Measurements from ENCODE around the gene PLD5.
"Not testable (repeated sequence)": the region's sequence is repeated elsewhere in the genome, so short reads cannot be mapped to it uniquely, and the experiment has no call there.

PLD5 gene

DNA sequence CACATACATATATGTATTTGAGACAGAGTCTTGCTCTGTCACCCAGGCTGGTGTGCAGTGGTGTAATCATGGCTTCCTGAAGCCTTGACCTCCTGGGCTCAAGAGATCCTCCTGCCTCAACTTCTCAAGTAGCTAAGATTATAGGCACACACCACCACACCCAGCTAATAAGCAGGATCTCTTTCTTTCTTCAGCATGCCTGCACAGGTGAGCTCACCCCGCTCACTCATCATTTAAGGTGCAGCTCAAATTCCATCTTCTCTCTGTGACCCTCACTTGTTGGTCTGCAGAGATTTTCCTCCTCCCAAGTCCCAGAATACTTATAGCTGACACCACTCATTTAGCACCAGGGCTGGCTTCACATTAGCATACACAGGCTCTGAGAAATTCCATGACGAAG, 316.5 kb downstream of the PLD5 start:
- no peak for DNase-seq

DNA sequence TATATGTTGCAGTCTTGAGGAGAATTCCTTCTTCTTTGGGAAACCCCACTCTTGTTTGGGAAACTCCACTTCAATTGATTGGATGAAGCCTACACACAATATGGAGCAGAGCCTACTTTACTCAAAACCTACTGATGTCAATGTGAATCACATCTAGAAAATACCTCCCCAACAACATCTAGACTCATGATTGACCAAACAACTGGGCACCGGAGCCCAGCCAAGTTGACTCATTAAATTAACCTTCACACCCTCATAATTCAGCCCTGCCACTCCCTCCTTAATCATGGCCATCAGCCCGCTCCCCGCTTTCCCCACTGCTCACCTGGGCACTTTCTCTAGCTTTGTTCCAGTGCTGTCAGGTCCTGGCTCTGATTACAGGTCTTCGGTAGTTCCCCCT, 317.5 kb downstream of the PLD5 start:
- no peak for DNase-seq

DNA sequence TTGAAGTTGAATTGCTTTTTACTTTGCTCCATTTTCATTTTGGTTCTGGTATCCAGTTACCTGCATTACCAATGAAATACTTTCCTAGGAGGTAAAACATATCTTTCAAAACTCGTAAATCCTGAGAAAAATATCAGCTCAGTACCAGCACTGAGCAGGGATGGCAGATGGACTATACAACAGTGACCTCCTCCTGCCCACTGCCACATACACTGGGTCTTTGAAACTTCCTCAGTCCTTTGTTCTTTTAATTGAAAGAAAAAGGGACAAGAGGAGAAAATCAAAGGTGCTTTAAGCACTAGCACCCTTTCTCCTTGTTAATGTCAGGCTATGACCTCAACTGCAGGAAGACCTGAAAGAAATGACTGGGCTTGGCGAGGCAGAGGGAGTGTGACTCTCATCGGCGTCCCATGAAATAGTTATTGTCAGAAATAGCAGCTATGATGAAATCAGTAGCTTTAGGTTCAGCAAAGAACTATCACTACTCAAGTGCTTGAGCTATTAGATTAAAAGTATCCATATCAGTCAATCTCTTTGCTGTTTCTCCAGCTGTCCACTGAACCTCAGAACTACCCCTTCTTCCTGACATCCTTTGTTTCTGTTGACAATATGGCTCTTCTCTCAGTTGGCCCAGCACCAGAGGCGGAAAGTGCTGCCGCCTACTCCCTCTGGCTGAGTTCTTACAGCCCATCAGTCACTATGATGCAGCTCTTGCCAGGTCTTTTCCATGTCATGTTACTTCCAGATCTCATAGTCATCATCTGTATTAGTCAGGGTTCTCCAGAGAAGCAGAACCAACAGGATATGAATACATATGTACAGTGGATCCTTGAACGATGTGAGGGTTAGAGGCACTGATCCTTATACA, 318.6 kb downstream of the PLD5 start:
- no peak for DNase-seq

DNA sequence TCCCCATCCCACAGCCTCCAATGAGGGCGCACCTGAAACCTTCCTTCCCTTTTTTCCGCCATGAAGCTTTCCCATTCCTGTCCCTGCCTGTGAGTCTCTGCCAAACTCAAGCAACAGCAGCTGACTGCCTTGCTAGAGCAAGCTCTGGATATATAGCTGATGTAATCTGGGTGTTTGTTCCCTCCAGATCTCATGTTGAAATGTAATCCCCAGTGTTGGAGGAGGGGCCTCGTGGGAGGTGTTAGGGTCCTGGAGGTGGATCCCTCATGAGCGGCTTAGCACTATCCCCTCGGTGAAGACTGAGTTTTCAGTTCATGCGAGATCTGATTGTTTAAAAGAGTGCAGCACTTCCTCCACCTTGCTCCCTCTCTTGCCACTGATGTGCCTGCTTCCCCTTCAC, 321.2 kb downstream of the PLD5 start:
- no peak for DNase-seq

DNA sequence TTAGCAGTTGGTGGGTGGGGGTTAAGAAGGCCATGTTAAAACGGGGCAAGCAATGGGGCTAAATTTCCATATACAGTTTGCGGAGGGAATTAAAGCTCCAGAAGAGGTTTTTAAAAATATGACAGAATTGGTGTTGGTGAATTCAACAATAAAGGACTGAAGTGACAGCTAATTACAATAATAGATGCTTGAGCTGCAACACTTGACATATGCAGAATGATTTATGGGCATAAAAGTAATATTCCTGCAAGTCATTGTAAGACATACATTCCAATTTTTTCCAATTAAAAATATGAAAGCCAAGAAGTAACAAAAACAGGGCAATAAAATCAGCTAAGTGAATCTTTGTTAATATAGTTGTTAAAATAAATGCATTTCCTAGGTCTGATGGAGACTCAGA, 323.4 kb downstream of the PLD5 start:
- DNase-seq = no peak

DNA sequence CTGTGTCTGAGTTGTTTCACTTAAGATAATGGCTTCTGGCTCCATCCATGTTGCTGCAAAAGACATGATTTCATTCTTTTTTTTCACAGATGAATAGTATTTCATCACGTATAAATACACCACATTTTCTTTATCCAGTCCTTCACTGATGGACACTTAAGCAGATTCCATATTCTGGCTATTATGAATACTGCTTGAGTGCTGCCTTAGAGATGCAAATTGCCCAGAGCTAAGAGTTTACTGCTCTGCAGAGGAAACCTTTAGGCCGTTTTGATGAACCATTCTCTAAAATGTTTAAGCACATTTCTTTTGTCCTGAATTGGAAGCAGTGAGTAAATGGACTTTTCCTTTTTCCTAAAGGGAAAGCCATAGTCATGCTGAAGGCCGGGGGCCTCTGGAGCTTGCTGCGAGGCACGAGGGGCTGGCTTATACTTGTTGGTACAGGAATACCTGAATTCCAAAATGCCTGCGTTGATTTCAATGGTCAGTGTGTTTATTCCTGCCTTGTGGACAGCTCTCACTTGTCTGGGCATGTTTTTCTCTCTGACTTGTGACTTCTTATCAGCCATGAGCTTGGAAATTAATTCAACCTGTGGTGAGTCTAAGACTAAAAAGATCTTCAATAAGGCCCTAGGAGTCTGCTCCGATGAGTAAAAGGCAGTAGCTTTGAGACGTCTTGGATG, 324.6 kb downstream of the PLD5 start:
- no peak for DNase-seq

DNA sequence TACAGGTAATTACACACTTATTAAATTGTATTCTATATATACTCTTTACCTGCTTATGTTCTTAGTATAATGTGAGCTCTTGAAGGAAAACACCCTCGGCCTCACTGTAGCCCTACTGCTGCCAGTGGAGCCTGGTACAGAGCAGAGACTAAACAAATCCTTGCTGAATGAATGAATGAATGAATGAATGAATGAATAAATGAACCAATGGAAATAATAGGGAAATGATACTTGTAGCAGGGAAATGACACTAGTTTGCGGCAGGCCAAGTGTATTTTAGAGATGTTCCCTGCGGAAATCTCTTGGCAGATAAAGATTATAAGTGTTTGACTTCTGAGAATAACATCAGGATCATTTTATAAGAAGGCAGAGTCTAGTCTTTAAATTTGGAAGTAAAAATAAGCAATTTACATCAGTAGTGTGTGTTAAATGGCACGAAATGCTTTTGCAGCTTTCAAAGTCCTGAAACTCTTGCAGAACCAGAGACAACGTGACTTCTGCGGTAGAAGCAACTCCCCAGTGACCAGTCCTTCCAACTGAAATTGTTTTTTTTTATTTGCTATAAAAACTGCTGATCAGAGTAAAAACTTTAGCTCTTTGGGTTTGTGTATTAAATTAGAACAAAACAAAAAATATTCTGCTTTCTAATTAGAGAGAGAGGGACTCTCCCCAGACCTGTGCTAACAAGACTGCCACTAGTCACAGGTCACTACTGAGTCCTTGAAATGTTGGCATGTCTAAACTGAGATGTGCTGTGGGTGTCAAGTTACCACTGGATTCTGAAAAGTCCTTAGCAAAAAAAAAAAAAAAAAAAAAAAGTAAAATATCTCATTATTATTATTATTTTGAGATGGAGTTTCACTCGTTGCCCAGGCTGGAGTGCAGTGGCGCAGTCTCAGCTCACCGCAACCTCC, 326.3 kb downstream of the PLD5 start:
- DNase-seq = no peak

DNA sequence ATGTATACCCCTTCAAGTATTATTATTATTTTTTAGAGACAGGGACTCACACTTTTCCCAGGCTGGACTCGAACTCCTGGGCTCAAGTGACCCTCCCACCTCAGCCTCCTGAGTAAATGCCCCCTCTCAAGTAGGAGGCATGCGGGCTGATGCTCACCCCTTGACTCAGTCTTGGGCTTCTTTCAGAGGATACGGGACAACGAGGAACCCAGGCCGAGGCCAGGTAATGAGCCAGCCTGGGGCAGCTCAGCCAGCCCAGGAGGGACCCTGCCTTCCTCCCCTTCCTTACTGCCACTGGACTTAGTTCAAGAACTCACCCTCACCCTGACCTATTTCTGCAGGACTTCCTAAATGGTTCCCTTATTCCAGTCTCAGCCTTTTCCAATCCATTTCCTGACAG, 327.6 kb downstream of the PLD5 start:
- DNase-seq = no peak

DNA sequence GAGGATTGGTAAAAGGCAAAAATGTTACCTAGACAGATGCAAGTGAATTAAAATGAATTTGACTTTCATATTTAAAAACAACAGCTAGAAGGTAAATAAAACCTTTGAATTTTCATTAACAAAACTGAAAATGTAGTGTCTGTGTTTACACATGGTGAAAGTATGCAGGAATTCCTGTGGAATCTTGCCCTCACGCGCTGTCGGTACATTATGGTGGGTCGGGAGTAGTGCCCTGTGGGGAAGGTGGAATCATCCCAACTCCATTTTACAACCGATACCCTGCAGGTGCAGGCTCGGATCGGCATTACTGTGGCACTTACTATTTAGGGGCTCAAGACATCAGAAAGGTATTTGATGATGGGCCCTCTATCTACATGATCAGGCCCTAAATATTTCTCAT, 328.4 kb downstream of the PLD5 start:
- no peak for DNase-seq

DNA sequence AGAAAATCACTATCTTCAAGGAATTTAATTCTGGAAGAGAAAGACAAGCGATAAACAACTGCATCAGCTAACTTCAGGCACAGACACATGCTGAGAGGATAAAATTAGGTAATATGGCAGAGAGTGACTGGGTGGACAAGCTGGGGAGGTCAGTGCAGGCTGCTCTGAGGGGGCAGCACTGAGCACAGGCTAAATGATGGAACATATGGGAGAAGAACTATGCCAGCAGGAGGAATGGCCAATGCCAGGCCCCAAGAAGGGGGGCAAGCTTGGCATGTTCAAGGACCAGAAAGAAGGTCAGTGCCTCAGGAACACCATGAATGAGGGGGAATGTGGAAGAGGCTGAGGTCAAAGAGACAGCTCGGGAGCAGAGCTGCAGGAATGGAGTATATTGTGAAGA, 334.9 kb downstream of the PLD5 start:
- DNase-seq = no peak

DNA sequence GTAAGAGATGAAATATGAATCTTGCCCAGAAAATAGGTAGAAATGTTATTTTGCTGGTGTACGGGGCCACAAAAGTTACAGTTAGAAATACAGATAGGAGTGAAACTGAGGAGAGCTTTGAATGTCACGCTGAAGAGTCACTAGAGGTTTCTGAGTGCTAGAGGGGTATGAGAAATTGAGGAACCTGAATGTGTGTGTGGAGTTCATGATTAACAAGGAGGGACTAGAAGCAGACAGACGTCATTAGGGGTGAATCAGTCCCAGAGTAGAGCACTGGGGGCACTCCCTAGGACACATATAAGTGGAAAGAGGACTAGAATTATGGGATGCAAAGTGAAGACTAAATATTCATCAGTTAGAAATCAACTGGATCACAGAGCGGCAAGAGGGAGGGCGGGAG, 336.7 kb downstream of the PLD5 start:
- no peak for DNase-seq

DNA sequence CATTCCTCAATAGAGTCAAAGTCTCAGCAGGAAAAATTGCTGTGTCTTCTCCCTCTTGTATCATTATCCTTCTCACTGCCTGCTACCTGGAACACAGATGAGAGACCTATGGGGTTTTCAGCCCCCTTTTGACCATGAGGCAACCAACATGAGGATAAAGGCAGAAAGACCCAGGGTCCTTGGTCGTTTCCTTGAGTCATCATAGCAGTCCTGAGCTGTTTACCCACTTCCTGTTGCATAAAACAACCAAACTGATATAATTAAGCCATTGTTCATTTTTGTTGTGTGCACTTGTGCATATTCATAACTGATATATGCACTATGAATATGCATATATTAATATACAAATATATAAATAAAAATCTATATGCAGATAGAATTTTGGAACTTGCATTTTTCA, 337.3 kb downstream of the PLD5 start:
- DNase-seq = no peak

DNA sequence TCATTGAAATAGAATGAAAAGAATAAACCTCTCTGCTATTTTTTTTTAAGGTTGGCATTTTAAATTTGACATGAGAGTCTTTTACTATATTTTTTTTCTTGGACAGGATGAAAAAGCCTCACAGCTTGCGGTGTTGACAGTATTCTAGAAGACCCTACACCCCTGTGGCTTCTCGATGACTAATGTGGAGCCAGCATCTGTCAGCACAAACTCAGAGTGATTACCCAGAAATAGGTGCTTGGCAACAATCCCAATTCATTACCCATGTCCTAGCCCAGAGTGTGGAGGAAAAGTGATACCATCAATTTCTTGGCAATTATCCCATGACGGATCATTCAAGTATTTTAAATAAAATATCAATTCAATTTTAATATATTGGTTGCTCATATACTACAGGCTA, 338.8 kb downstream of the PLD5 start:
- DNase-seq = no peak

DNA sequence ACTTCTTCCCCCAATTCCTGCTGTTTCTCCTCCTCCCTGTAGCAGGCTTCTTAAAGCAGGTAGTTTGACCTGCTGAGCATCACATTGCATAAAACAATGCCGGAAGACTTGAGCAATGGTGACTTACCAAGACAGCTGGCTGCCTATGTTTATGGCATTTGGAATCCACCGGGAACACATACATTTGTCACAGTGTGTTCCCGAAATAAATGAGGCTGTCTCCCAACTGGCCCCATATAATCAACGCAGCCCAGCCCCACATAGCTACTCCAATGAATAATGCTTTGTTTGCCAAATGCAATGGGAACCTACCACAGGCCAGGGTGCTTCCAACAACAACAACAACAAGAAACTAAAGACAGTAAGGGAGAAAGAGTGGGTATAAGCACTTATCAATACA, 339.5 kb downstream of the PLD5 start:
- no peak for DNase-seq

DNA sequence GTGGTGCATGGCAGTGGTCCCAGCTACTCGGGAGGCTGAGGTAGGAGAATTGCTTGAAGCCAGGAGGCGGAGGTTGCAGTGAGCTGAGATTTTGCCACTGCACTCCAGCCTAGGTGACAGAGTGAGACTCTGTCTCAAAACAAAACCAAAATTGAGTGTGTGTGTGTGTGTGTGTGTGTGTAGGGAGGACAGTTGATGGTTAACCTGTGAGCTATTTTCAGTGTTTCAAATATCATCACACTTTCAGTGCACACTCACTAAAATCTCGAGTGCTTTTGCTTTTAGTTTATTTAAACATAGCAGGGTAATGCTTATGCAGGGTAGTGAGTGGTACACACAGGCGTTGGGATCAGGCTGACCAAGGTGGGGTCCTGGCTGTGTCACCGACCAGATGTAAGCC, 344.7 kb downstream of the PLD5 start:
- DNase-seq = not testable (repeated sequence)

DNA sequence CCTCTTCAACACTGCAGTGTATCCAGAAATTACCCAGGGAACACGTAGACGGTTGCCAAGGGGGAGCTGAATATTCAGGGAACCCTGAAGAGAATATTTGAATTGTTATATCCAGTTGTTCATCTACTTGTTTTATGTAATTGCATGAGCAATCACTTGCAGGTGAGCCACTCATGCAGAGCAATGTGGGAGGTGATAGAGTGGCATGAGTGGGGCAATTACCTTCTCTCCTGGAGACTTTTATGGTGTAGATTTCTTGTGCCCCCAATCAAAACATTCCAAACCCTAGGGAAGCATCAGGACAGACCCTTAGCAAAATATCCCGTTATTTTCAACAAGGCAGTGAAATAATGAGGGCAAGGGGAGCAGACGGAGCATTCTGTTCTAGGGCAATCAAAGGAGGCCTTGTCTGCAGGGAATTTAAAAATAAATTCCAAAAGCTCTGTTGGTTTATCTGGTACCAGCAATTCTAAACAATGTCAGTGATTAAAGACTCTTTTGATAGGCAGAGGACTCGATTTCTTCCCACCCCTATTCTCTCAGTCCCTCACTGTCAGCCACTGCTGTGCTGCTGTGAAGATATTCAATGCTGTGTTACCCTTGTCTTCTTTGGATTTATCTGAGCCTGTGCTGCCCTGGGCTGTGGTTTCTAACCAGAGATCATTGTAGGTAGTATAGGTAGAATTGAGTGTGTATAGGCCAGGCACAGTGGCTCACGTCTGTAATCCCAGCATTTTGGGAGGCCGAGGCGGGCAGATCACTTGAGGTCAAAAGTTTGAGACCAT, 345.4 kb downstream of the PLD5 start:
- no peak for DNase-seq

DNA sequence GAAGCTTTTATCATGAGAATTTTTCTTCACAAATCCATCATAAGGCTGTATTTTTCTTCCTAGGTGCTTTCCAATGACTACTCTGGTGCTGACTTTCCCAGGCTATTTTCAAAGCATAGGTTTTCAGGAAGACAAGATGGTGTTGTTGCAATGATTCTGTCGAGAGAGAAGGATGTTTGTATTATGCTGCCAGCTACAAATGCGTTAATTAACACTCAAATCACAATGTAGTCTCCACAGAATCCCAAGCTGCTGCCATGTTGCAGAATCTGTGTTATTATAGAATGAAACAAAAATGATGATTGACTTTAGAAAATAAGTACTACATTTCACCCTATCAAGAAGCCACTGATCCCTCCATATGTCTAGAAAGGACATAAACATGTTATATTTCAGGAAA, 346.1 kb downstream of the PLD5 start:
- no peak for DNase-seq

DNA sequence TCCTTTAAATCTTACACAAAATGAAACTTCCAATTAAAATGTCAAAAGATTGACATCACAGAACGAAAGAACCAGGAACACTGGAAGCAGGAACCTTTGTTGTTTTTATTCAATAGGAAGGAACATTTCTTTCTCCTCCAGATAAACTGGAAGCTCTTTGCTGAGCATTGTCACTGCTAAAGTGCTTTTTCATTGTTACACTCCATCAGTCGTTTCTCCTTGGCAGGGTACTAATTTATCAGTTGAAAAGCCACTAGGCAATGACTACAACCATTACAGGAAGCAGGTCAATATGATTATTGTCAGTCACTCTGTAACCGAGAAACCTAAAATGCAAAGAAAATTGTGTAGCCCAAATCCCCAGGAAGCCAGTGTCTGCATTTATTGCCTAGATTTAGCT, 362.4 kb downstream of the PLD5 start:
- DNase-seq = no peak

DNA sequence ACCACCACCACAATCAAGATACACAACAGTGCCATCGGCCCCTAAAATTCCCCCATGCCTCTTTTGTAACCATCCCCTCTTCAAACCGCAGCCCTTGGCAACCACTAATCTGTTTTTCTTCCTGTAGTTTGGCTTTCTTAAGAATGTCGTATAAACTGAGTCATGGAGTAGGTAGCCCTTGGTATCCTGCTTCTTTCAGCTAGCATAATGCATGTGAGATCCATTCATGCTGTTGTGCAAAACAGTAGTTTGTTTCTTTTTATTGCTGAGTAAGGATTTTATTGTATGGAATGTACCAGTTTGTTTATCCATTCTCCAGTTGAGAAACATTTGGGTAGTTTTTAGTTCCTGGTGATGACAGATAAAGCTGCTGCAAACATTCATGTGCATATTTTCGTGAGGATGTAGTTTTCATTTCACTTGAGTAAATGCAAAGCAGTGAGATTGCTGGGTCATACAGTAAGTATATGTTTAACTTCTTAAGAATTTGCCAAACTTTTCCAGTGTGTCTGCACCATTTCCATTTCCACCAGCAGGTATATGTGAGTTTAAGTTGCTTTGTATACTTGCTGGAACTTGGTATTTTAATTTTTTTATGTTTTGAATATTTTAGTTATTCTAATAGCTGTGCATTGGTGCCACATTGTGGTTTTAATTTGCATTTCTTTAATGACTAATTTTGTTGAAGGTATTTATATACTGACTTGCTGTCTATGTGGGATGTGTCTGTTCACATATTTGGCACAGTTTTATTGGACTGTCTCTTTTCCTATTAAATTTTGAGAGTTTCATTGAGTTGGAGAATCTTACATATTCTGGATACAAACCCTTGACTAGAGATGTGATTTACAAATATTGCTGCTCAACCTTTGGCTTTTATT, 377.2 kb downstream of the PLD5 start:
- peak; percentile 22 for DNase-seq

DNA sequence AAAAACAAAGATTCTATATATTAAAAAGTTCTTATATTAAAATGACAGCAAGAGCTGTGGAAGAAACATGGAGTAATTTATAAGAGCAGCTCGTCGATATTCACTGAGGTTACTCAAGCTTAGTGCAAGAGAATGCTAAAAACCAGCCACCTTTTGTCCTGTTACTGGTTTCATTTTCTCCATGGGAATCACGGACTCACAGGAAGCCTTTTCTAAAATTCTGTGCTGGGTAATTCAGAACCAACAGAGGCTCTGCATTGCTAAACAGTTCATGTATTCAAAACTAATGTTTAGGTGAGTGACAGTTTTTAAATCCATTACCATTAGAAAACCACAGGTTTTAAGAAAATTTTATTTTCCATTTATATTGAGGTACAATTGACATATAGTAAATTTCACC, 377.8 kb downstream of the PLD5 start:
- no peak for DNase-seq

DNA sequence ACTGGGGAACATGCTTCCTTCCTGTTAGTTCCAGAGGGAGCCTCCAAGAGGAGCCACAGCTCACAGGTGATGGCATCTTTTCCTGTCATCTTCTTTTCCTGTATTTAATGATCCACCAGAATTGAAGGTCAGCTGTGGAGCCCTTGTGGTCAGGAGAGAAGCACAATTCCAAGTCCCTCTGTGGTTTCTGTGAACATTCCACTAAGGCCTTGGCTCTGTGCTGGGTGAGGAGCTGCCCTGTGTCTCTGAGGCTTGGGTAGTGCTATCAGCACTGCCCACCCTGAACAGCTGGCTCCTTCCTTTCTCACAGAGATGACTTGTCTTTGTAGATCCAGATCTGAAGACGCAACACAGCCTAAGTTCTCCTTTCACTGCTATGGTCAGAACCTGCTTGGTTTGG, 383.7 kb downstream of the PLD5 start:
- no peak for DNase-seq

Measured in fibroblast of skin of scalp (primary cell).